NCI-H1694 (cell line): ENCODE results near the gene GRXCR1.

ENCODE experiments used
- DNase-seq: peaks from one replicate; lab custom pipeline; 2025; lab: John Stamatoyannopoulos, UW

The GRXCR1 gene

DNA sequence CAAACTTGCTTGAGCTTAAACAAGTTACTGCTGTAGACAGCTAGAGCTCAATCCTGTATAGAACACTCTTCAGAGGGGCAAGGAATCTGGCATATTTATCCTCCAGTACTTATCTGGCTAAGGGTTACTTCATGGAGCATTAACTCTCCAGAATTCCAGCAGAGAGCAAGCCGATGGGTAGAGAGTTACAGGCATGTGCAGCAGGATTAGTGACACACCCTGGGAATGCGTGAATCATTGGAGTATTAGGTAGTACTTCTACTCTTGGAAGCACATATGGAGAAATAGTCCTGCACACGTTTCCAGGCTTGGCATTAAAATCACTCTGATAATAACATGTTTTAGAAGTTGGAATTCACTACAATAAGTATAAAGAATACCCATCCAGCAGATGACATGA is 35.4 kb downstream of the GRXCR1 start:
- no peak for DNase-seq

DNA sequence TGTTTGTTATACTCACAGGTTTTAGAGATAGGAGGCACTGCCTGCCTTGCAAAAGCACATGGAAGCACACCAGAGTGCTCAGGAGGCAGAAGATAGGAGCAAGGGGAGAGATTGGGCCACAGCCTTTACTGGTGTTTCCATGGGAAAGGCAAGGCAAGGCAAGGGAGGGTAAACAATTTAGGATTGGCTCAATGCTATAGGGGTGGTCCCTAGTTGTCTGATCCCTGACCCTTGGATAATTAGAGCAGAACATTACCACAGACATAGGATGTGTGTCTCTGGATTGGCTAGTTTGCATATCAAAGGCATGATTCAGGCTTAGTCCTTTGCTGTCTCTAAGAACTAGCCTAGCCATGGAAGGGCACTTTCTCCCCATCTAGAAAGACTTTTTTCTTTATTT is 36.1 kb downstream of the GRXCR1 start:
- DNase-seq = no peak

DNA sequence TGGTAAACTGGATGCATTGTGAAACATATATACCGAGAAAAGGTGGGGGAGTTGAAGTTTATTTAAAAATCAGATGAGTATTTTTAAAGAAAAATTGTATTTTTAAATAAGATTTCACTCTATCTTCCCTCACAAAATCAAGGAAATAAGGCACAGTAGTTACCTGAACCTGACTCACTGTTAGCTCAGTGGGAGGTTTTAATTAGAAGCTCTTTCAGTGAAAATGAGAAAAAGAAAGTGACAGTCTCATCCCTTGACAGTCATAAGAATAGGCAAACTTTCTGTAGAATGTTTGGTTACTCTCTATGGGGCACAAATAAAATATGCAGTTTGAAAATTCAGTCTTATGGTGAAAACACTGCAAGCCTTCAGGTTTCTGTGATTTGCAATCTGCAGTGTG is 49.7 kb downstream of the GRXCR1 start:
- no peak for DNase-seq

DNA sequence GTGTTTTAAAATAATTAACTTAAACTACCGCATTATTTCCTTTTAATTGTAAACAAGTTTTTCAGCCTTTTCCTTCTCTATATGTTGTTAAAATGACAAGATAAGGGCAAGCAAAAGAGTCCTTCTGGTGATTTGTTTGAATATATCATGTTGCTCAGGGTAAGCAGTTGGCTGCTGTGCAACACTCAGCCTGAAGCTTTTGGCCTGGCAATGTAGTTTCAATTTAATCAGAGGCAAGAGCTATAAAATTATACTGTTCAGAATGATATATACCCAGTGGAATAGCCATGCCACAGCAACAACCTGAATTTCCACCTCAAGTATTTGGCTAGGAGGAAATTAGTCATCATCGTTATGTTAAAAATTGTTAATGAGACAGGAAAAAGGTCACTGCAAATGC is 53.4 kb downstream of the GRXCR1 start:
- DNase-seq = no peak

DNA sequence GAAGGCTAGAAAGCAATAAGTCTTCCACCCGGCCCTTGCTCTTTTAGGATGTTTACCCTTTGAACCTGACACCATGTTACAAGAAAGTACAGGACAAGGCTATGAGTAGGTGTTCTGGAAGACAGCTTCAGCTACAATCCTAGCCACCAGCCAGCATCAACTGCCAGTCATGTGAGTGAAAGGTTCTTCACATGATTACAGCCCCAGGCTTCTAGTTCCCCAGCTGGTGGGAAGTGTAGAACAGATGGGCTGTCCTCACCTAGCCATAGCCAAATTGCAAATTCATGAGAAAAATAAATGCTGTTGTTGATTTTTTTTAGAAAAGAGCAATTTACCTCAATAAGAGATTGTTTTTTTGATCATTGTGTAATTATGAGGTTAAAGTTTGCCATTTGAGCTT is 60.8 kb downstream of the GRXCR1 start:
- peak; percentile 73 for DNase-seq

DNA sequence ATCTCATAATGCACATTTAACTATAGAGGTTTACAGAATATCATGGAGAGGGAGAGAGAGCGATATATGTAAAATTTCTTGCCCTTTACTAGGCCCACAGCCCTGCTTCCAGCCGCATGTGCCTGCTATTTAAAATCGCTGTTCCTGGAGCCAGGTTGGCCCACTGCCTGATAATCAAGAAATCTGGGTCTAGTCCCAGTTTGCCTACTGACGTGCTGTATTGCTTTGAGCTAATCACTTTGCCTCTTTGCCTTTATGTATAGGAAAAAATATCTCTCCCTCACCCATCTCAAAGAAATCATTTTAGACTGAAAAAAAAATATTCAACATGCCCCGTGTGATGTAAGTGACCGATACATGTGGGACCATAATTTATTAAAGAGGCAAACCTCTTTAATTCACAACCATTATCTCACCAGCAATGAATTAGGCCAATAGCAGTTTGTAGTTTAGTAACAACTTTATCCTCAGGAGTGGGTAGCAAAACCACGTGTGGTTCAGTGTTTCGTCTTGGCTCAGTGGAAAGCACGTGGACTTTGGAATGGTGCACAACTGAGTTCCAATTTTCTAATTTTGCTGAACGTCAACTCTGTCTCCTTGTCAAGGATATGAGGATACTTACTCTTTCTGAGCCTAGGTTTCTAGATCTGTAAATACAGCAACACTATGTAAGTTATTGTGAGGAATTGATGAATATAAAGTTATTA is 62.6 kb downstream of the GRXCR1 start:
- DNase-seq = peak; percentile 88

DNA sequence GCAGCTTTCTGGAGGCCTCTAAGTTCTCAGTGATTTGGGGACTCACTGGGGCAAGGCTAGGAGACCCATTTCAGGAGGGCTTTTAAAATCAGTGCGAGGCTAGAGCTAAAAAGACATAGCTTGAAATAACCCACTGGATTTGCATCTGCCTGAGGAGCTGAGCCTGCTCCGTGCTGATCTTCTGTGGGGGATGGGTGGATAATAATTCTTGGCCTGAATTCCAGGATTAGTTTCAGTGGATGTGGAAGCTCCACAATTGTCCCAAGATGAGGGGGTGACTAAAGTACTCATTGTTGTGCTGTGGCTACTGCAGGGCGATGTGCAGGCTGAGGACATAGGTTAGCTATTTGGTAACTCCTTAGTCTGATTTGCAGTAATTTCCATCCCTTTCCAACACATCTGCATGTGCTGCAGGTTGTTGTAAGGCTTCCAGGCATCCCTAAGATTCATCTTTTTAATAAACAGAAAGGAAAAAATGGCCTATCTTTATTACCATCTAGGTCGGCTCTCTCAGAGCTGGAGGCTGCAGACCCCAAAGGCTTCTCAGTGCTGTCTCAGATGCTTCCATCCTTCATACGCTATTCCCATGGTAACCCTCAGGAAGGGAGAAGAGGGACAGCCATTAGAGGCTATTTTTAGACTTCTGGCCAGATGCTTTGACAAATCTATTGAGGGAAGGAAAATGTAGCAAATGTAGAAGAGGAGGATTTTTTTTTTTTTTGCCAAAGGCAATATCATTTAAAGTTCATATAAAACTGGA is 63.4 kb downstream of the GRXCR1 start:
- peak; percentile 46 for DNase-seq

DNA sequence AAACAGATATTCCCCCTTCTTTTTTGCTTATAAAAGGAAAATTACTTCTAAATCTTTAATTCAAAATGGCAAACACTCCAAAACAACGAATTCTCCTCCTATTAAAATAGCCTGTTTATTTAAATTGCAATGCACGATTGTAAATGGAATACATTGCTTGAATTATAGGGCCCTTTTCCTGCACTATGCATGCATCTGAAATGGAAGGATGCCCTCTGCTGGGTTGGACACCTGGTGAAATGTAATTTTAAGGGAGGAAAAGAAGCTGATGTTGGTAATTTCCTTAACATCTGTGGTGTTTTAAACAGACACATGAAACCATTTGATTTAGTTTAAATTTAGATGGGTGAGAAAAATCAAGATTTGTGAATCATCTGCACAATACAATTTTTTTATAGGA is 72.8 kb downstream of the GRXCR1 start:
- DNase-seq = peak; percentile 47

DNA sequence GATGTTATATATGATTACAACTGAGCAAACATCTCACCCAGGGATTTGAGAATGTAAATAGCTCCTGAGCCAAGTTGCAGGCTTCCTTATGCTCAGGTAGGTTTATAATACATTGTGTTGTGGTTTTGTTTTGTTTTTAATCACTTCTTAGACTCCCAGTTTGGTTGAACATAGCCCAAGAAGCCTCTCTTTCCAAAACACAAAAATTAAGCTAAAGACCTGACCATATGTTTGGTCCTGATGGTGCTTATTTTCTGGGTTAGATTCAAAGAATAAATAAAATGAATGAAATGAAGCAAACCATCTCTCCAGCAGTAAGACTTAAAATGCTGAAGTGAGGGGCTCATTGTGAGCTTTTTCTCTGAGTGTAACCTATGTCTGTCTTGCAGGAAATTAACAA is 93.5 kb downstream of the GRXCR1 start:
- DNase-seq = no peak

DNA sequence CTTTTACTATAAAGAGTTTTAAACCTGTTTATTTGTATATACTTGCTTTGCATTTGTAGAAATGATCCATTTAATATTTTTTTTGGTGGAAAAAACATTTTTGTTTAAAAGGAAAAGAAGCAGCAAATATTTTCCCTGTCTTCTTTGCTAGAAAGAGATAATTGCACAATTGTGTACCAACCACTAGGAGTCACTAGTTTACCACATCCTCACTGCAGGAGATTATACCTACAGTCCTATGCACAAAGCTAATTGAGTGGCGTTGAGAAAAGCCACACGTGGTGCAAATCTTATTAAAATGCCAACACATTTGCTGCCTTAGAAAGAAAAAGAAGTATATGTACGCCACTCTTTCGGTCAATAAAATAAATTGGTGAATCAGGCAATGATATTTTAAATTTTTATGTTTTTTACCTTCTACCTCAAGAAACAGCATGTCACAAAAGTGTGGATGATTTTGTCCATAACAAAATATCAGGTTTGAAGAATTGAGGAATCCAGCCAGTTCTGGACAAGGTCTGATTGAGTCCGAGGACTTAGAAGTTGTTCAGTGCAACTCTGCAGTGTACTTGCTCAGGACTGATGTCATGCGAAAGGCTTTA is 102.9 kb downstream of the GRXCR1 start:
- DNase-seq = peak; percentile 32

DNA sequence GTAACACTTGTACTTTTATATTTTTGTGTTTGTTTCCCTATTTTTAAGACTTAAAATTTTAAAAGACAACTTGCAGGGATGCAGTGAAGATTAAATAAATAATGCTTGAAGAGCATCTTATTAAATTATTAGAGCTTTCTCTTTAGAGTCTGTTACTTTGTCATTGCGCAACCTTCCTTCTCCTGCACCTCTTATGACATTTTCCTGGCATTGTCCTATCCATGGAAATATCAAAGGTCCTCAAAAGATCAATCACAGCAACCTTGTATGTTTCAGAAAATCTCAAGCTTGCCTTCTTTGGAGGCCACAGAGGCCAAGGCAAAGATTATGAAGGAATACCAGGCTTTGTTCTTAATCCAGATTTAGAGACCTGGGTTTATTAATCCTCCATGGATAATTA is 116.3 kb downstream of the GRXCR1 start:
- DNase-seq = no peak

DNA sequence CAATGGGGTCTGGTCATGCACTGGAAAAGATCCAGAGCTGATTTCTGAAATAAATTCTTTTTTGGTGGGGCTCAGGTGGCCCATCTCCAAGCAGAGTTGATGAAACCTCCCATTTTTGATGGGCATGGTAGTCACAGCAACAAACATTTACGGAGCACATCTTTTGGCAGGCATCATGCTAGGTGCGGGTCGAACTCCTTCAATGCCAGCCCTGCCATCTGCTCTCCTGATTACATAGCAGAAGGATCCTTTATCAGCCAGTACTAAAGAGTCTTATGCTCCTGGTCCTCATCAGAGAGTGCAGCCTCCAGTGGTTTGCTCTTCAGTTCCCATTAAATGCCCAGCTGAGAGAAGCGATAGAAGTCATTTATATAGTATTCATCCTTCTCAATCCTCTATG is 121.7 kb downstream of the GRXCR1 start:
- DNase-seq = no peak

DNA sequence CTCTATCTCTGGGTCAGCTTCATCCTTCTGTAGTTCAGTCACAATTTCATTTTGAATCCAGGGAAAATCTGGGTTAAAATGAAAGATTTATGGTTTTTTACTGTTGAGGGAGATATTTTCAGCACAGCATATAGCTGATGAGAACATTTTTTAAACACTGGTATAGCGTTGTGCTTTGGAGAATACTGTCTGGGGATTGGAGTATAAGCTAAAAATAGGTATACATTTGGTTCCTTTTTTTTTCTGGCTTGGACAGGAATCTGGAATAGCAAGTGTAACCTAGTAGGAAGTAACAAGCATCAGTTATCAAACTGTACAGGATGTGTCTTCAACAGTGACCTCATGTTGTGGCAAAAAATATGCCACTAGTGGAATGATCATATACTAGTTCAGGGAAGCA is 149.1 kb downstream of the GRXCR1 start:
- DNase-seq = no peak

DNA sequence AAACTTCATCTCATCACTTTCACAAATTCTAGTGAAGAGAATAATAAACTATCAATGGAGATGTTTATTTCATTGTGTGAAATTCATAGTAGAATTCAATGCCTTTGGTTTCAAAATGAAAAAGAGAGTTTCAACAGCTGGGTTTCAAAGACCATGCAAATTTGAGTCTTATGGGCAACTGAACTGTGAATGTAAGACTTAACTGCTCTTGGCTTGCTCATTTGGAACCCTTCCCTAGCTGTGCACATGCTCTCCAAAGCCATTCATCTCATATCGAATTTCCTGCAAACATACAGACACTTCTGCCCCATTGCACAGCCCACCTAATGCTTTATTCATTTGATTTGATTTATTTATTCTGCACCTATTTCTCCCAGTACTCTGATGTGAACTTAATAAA is 154.5 kb downstream of the GRXCR1 start:
- no peak for DNase-seq

DNA sequence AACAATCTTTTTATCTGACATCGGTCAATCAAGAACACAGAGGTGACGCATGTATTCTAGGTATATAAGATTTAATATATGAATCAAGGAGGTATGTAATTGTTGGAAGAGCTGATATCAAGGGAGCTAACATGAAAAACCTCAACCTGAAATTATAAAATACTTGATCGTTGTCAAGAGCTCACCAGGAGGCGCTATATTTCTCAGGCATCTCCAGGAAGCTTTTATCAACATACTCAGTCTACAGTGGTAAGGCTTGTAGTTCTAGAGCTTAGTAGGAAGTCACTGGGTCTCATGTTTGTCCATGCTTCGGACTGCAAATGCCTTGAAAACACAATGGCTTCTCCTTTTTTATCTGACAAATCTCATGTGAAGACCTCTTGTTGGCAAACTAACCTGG is 156.1 kb downstream of the GRXCR1 start:
- no peak for DNase-seq

DNA sequence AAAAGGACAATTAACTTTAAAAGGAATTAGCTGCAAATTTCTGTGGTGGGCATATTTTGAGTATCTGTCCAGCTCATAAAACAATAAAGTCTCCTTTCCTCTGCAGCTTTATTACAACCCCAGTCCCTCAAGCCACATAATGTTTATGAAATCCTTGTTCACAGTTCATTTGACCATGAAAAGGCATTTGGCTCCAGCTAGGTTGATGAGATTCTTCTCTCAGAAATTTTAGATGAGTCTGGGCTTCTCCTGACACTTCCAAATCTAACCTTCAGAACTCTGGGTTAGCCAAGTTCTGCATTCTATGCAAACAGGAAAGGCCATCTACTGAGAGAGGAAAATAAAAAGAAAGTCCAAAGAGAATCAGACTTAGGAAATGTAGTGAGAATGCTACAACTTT is 156.8 kb downstream of the GRXCR1 start:
- DNase-seq = no peak

DNA sequence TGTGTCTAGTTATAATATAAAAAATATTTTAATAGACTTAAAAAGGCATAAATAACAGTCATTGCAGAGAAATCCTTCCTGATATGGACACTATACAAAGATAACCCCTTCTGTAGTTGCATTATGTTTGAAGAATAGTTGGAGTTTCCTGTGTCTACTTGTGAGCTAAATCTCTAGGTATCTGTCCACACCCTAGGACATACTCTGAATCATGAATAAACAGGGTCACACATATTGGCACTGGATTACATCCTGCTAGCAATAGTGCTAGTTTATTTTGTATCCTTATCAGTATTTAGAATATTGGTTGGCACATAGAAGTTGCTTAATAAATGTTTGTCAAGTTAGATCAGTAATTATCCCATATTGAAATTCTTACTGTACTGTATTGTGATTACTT is 173.9 kb downstream of the GRXCR1 start:
- DNase-seq = no peak

DNA sequence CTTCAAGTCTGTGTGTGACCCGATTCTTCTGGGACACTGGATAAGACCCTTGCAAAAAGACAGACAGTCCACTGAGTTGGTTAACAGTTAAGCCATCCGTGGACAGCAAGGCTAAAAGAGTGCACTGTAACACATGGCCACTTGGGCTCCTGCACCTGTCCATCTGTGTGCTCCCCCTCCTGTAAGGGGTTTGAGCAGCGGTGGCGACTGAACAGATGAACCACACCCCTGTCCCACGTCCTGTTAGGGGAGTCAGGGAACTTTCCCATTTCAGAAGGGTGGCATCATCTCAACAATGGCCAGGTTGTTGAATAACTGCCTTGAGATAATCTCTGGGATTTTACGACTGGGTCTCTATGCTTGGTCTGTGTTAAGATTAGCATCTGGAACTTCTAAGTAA is 178.6 kb downstream of the GRXCR1 start:
- no peak for DNase-seq
